Femur (tissue), 1 donor: ENCODE data around the gene DLEC1.

Experiments used
- DNase-seq: peaks from one replicate; pipeline ENCODE4 v3.0.0-alpha.2; 2017

Gene DLEC1

GRCh38 chr3:38002940-38003339 is 36.1 kb upstream of the DLEC1 start:
- DNase-seq = no peak

GRCh38 chr3:38003371-38003816 is 35.6 kb upstream of the DLEC1 start:
- DNase-seq = peak; percentile 78

- no peak for DNase-seq
These were observed 35.1 kb upstream of the DLEC1 start for GRCh38 chr3:38003817-38004414.

GRCh38 chr3:38004415-38005075 is 34.5 kb upstream of the DLEC1 start:
- DNase-seq = peak; percentile 72

DNA sequence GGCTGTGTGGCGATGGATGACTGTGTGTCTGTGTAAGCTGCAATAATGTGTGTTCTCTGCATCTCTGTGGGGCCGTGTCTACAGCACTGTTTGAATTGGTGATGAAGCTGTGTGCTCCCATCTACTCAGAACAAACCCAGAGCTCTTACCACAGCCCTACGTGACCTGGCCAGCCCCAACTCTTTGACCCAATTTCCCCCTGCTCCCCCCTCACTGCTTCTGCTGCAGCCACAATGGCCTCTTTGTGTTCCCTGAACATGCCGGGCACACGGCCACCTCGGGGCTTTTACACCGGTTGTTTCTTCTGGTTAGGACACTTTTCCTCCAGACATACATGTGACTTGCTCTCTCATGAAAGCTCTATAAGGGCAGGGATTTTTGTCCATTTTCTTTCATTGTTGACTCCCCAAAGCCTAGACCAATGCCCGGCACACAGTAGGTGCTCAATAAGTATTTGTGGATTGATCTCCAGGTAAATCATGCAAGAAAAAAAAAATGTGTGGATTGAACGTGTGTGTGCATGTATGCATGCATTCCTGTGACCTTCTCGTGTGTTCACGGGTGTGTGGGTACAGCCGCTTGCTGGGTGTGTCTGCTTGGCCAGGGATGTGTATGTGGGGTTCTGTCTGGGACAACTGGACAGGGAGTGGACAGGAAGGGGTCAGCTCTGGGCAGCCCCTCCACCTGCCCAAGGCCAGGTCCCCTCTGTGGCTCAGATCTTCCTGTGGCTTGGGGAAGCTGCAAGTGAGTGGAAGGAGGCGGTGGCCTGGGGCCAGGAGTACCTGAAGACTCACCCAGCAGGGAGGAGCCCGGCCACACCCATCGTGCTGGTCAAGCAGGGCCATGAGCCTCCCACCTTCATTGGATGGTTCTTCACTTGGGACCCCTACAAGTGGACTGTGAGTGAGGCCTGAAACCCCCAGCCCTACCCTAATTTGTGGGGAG is 33.7 kb upstream of the DLEC1 start:
- DNase-seq = peak; percentile 76

DNA sequence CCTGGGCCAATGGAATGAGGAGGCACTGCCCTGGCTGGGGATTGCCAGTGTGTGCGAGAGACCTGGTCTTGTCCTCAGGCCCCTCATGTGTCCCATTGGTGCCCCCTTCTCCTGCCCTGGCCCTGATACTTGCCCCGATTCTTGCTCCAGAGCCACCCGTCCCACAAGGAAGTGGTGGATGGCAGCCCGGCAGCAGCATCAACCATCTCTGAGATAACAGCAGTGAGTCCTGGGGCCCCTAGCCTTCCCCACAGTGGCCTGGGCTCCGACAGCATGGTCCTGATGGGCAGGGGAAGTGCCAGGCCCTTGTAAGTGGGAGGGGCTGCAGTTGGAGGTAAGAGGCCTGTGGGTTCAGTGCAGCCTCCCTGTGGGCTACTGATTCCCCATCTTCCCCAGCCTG is 33.0 kb upstream of the DLEC1 start:
- DNase-seq = no peak

DNA sequence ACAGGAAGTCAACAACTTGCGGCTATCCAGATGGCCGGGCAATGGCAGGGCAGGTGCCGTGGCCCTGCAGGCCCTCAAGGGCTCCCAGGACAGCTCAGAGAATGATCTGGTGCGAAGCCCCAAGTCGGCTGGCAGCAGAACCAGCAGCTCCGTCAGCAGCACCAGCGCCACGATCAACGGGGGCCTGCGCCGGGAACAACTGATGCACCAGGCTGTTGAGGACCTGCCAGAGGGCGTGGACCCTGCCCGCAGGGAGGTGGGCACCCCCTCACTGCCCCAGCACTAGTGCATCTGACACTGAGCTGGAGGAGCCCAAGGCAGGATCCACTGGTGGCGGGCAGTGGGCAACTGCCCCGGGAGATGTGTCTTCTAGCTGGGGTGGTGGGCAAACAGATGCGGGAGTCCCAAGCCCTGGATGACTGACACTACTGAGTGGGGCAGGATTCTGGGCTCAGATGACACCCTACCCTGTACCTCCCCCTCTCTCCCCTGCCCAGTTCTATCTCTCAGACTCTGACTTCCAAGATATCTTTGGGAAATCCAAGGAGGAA is 32.5 kb upstream of the DLEC1 start:
- DNase-seq = no peak

- DNase-seq = no peak
These were observed 31.3 kb upstream of the DLEC1 start for GRCh38 chr3:38007754-38008090.

- DNase-seq = no peak
These were observed 30.8 kb upstream of the DLEC1 start for GRCh38 chr3:38008191-38008701.

DNA sequence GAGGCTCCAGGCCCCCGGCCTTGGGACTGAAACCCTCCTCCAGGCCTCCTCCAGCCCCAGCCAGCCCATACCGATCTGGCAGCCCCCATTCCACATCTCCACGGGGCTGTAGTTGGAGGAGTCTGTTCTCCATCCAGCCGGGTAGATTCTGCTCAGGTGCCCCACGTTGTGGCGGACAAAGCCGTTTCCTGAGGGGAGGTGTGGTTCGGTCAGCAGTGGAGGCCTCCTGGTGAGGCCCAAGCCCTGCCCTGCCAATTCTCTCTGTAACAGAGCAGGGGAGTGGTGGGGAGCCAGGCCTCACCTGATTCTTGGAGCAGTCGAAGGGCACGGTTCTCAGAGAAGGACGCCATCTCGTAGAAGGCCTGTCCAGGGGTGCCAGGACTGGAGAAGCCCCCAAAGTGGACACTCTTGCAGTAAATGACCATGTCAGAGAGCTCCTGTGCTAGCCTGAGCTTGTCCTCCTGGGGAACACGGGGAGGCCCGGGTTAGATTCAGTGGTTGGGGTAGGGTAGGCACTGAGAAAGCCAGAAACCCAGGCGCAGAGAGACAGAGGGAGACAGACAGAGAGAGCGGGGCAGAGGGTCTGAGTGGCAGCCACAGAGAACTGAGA is 29.9 kb upstream of the DLEC1 start:
- DNase-seq = no peak

DNA sequence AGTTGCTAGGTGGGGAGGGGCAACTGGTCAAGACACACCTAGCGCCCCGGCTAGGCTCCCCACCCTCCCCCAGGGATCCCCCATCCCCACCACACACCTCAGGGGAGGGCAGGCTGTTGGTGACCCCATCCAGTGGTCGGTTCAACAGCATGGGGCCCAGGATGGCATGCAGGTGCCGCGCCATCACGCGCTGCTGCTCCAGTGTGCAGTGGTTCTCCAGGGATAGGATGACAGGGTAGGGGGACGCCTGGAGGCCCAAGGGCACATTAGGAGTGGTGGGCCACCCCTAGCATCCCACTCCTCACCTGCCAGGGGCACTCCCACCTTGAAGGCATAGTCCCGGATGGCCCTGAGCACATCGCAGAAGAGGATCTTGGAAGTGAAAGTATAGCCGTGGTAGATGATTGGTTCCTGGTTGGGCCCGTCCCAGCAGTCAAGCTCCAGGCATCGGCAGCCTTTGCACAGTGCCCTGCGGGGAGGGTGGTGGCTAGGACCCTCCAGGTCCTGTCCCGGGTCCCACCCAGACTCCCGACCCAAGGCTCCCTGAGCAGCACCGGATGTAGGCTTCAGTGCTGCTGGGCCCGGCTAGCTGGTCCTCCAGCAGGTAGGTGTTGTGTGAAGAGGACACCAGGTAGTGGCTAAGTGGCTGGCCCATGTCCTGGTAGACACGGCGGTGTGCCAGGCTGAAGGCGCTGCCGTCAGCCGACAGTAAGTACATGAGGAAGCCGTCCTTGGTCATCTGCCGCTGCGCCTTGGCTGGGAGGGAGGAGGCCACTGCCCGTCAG is 29.0 kb upstream of the DLEC1 start:
- DNase-seq = no peak

GRCh38 chr3:38011111-38011510 is 27.9 kb upstream of the DLEC1 start:
- no peak for DNase-seq

- DNase-seq = no peak
These were observed 23.5 kb upstream of the DLEC1 start for GRCh38 chr3:38015485-38015884.

- DNase-seq = no peak
These were observed 23.0 kb upstream of the DLEC1 start for GRCh38 chr3:38015984-38016383.

GRCh38 chr3:38016410-38016809 is 22.6 kb upstream of the DLEC1 start:
- no peak for DNase-seq

GRCh38 chr3:38016847-38017444 is 22.1 kb upstream of the DLEC1 start:
- no peak for DNase-seq

DNA sequence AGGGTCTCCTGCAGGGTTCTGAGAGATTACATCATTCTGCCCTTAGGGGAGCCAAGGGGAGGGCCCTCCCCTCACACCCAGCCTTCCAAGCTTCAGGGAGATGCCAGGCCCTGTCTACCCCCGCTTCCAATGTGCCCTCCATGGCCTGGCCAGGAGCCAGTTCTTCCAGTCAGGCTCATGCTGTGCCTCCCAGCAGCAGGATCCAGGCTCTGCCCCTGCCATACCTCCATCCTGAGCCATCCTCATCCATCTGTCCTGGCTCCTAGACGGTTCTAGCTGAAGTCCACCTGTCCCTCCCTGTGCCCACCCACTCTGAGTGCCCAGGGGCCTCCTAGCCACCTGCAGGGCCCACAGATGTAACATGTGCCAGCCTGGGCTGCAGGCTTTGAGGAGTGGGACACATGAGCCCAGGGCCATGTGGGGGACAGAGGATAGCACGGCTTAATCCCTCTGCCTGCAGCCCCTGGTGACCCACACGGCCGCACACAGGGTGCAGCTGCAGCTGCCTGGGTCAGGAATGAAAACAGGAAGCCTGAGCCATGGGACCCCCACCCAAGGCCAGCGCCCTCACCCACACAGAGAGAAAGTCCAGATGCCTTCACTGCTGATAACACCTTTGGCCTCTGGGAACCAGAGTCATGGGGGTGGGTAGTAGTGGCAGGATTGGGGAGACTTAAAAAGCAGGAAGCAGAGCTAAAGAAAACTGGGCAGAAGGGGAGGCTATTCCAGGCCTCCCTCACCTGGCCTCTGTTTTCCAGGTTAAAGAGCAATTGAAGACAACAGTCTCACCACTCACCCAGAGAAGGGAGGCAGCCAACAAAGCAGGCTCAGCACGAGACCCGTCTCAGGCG is 21.3 kb upstream of the DLEC1 start:
- DNase-seq = no peak

DNA sequence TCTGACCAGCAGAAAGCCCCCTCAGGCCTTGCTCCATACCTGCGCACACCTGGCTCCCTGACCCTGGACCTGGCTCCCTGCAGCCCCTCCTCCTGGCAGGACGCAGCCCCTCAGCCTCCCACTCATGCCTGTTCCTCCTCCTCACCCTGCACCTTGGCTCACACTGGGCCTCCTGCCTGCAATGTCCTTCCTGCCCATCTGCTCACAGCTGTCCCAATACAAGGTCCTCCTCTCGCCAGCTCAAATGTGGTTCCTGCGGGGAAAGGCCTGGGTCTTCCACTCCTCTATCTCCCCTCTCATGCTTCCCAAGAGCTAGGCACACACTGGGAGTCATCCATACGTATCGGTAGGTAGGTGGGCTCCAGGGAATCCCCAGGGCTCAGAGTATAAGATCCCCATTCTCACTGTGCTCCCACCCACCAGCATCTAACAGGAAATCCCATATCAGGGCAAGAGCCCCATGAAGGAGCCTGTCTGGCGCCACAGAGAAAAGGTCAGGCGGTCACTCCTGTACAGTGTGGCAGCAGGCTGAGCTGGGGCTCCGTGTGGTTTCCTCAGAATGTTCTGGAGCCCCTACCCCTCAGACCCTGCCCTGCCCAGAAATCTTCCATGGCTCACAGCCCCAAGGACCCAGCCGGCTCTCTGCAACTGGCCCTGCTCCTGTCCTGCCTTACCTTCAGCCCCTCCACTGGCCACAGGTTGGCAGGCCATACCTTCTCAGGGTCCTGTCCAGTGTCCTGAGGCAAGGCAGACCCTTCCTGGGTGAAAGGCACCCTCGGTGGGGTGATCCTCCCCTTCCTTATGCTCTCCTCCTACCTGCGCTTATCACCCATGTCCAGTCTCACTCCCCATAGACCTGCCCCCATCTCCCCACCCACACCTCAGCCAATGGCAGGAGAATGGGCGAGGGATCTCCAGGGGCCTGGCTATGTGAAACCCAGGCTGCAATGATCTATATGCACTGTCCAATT is 20.4 kb upstream of the DLEC1 start:
- peak; percentile 29 for DNase-seq

GRCh38 chr3:38019658-38020341 is 19.2 kb upstream of the DLEC1 start:
- peak; percentile 24 for DNase-seq
